ENCODE data around the gene SAXO1. TPM values are rescaled to one million over a fixed set of nuclear protein-coding genes. Genes with fewer than 3 reads are reported as not detected.

Gene SAXO1
- total RNA-seq, 1 experiment from 2014 or later: not detected

DNA sequence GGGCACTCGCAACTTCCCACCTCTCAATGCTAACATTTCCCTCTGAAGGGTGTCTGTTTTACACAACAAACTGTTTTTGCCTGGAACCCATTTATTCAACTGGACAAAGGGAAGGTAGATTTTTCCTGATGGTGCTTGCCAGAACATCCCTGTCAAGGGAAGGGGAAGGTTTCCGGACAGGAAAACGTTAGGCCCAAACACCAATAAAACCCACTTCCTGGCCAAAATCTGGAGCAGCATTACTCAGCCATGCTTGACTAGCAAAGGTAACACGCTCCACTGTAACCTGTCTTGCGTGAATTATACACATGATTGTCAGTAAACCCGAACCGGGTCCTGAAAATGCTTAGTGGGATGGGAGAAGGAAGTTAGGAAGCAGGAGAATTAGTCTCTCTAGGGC lies 90.2 kb downstream of the SAXO1 start:
- H3K4me1 ChIP-seq (replicated peaks; ENCODE audit: insufficient read depth): no peaks in the 10 kb centered on the region
- CTCF ChIA-PET: no interaction called here
- no peaks in the 10 kb centered on the region for H3K9me2 ChIP-seq (ENCODE audit: insufficient read depth)
- no TSS peak for BruUV-seq (replicated peaks)
- no peaks in the 10 kb centered on the region for H4K20me1 ChIP-seq (ENCODE audit: insufficient read depth)
- no peaks in the 10 kb centered on the region for H3K36me3 ChIP-seq (ENCODE audit: low read depth)
- no peak for DNase-seq
- peaks cover 68% of the 10 kb centered on the region for H3K27me3 ChIP-seq (ENCODE audit: insufficient read depth, low read depth)
- no peak overlapping the region for H3K4me2 ChIP-seq
- H3F3A ChIP-seq (ENCODE audit: insufficient read depth, low read depth): no peaks in the 10 kb centered on the region
- H3K4me3 ChIP-seq: no peak overlapping the region
- no peaks in the 10 kb centered on the region for H3K9me3 ChIP-seq (ENCODE audit: insufficient read depth, low read depth)
- TF ChIP-seq EZH2 (IDR thresholded peaks at IDR 0.05; ENCODE audit: low read depth): no peak
- TF ChIP-seq, protein P1, sequence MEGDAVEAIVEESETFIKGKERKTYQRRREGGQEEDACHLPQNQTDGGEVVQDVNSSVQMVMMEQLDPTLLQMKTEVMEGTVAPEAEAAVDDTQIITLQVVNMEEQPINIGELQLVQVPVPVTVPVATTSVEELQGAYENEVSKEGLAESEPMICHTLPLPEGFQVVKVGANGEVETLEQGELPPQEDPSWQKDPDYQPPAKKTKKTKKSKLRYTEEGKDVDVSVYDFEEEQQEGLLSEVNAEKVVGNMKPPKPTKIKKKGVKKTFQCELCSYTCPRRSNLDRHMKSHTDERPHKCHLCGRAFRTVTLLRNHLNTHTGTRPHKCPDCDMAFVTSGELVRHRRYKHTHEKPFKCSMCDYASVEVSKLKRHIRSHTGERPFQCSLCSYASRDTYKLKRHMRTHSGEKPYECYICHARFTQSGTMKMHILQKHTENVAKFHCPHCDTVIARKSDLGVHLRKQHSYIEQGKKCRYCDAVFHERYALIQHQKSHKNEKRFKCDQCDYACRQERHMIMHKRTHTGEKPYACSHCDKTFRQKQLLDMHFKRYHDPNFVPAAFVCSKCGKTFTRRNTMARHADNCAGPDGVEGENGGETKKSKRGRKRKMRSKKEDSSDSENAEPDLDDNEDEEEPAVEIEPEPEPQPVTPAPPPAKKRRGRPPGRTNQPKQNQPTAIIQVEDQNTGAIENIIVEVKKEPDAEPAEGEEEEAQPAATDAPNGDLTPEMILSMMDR (conservative IDR thresholded peaks at IDR 0.05): no peak
- no peaks in the 10 kb centered on the region for H3K79me2 ChIP-seq (ENCODE audit: low read depth)
- H2AFZ ChIP-seq: no peak overlapping the region
- POLR2A ChIA-PET (ENCODE audit: unreplicated experiment): no interaction called here
- no peak overlapping the region for H3K27ac ChIP-seq
- intact Hi-C loops (cut with micrococcal nuclease; ENCODE audit: unreplicated experiment): no loop called here

DNA sequence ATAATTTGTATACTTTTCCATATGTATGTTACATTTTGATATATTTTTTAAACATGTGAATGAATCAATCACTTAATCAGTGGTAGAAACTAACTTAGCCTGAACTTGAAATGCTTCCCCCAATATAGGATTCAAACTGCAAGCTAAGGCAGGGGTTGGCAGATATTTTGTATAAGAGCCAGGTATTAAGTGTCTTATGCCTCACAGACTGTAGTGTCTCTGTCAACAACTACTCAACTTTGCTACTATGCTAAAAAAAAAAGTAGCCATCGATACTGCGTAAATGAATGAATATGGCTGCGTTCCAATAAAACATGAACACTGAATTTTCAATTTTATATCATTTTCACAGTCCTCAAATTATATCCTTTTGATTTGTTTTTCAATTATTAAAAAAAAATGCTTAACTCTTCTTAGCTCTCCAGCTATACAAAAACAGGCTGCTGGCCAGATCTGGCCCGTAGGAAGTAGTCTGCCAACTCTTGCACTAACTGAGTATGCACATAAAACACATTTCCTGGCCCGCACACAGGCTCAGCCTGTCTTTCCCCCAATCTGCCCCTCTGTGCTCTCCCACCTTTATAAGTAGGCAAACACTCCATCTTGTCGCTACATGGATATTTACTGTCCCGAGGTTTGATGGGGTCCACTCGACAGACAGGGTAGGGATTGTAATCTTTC lies 91.8 kb downstream of the SAXO1 start:
- intact Hi-C loops (cut with micrococcal nuclease; ENCODE audit: unreplicated experiment): no loop called here
- no peak overlapping the region for H3K27ac ChIP-seq
- H3K4me2 ChIP-seq: no peak overlapping the region
- TF ChIP-seq EZH2 (IDR thresholded peaks at IDR 0.05; ENCODE audit: low read depth): no peak
- TF ChIP-seq, protein P1 (conservative IDR thresholded peaks at IDR 0.05): no peak
- H3K79me2 ChIP-seq (ENCODE audit: low read depth): no peaks in the 10 kb centered on the region
- H3K27me3 ChIP-seq (ENCODE audit: insufficient read depth, low read depth): peaks cover 73% of the 10 kb centered on the region
- ChIA-PET POLR2A (ENCODE audit: unreplicated experiment) (no interaction called here), CTCF (no interaction called here)
- H3K9me3 ChIP-seq (ENCODE audit: insufficient read depth, low read depth): no peaks in the 10 kb centered on the region
- no peaks in the 10 kb centered on the region for H3F3A ChIP-seq (ENCODE audit: insufficient read depth, low read depth)
- no peaks in the 10 kb centered on the region for H4K20me1 ChIP-seq (ENCODE audit: insufficient read depth)
- H3K9me2 ChIP-seq (ENCODE audit: insufficient read depth): no peaks in the 10 kb centered on the region
- DNase-seq: no peak
- H3K4me3 ChIP-seq: no peak overlapping the region
- H2AFZ ChIP-seq: no peak overlapping the region
- no TSS peak for BruUV-seq (replicated peaks)
- no peaks in the 10 kb centered on the region for H3K4me1 ChIP-seq (replicated peaks; ENCODE audit: insufficient read depth)
- H3K36me3 ChIP-seq (ENCODE audit: low read depth): no peaks in the 10 kb centered on the region

DNA sequence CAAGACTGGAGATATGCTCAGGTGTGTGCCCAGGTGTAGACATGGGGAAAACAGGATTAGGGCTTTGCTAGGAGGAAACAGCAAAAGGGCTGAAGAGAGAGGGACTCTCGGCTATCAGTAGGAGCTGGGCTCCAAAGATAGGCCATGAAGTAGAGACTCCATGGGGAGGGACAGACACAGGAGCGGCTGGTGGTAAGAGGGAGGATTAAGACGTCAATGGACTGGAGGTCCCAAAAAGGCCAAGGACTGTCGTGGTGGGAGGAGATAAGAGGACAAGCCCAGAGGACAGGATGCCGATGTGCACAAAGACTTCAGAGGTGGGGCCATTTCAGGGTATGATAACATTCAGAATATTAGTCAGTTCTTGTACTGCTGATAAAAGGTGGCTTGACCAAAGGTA lies 93.1 kb downstream of the SAXO1 start:
- Histone ChIP-seq H3K27me3 (ENCODE audit: insufficient read depth, low read depth) (peaks cover 70% of the 10 kb centered on the region), H2AFZ (no peak overlapping the region), H3K79me2 (ENCODE audit: low read depth) (no peaks in the 10 kb centered on the region), H3K36me3 (ENCODE audit: low read depth) (no peaks in the 10 kb centered on the region), H3F3A (ENCODE audit: insufficient read depth, low read depth) (no peaks in the 10 kb centered on the region), H3K27ac (no peak overlapping the region), H3K9me3 (ENCODE audit: insufficient read depth, low read depth) (no peaks in the 10 kb centered on the region), H3K9me2 (ENCODE audit: insufficient read depth) (no peaks in the 10 kb centered on the region), H3K4me2 (no peak overlapping the region), H4K20me1 (ENCODE audit: insufficient read depth) (no peaks in the 10 kb centered on the region), H3K4me1 (replicated peaks; ENCODE audit: insufficient read depth) (no peaks in the 10 kb centered on the region), H3K4me3 (no peak overlapping the region)
- POLR2A ChIA-PET (ENCODE audit: unreplicated experiment): no interaction called here
- TF ChIP-seq, protein P1 (conservative IDR thresholded peaks at IDR 0.05): no peak
- TF ChIP-seq EZH2 (IDR thresholded peaks at IDR 0.05; ENCODE audit: low read depth): no peak
- CTCF ChIA-PET: no interaction called here
- BruUV-seq (replicated peaks): no TSS peak
- intact Hi-C loops (cut with micrococcal nuclease; ENCODE audit: unreplicated experiment): no loop called here
- DNase-seq: no peak
